ENCODE measurements around the gene TUBA1C. TPM values are rescaled to one million over a fixed set of nuclear protein-coding genes. Genes with fewer than 3 reads are reported as not detected.

TUBA1C gene
- total RNA-seq, 2 donors from 2014 or later, result 81.9 to 85.6 TPM

DNA sequence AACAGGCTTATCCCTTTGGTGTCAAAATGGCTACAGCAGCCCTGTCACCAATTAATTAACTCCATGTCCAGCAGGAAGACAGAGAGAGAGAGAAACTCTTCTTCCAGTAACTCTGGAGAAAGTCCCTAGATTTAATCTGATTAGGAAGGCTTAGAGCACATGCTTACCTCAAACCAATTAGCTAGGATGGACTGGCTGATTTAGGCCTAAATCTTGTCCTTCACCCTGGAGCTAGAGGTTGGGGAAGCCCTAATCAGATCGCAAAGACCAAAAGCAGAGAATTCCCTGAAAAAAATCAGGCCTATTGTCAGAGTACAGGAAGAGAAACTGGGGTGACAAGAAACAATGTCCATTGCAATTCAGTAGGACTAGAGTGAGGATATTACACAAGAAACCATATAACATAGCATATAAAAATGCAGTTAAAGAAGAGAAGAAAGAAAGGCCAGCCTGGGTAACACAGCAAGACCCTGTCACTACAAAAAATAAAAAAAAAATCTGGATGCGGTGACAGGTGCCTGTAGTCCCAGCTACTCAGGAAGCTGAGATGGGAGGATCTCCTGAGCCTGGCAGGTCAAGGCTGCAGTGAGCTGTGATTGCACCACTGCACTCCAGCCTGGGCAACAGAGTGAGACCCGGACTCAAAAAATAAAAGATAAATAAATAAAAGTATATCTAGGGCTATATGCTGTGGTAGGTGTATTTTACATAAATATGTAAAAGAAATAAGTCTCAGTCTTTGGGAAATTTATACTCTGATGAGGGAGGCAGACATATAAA is 41.1 kb upstream of the TUBA1C start:
- H3K36me3 ChIP-seq, result no peaks in the 10 kb centered on the region
- intact Hi-C loops (cut with DNase I), result no loop called here
- H3K27ac ChIP-seq, result no peak overlapping the region
- DNase-seq (ENCODE audit: low spot score), result no peak
- H3K27me3 ChIP-seq (replicated peaks; ENCODE audit: insufficient read depth), result no peaks in the 10 kb centered on the region
- no peak overlapping the region for H3K4me3 ChIP-seq
- no peaks in the 10 kb centered on the region for H3K9me3 ChIP-seq
- no peak for TF ChIP-seq POLR2AphosphoS5 (IDR thresholded peaks at IDR 0.05)
- TF ChIP-seq POLR2A (IDR thresholded peaks at IDR 0.05), result no peak
- no peak for TF ChIP-seq CTCF (IDR thresholded peaks at IDR 0.05)
- H3K4me1 ChIP-seq (replicated peaks), result no peaks in the 10 kb centered on the region
- WGBS, result 80% methylated on average over 3 of the region's 3 CpGs

- 59% methylated on average over 7 of the region's 7 CpGs for WGBS
- H3K27me3 ChIP-seq (replicated peaks; ENCODE audit: insufficient read depth), result no peaks in the 10 kb centered on the region
- no peak overlapping the region for H3K4me3 ChIP-seq
- no peaks in the 10 kb centered on the region for H3K4me1 ChIP-seq (replicated peaks)
- intact Hi-C loops (cut with DNase I), result no loop called here
- H3K9me3 ChIP-seq, result no peaks in the 10 kb centered on the region
- no peak for TF ChIP-seq POLR2A (IDR thresholded peaks at IDR 0.05)
- TF ChIP-seq CTCF (IDR thresholded peaks at IDR 0.05), result no peak
- TF ChIP-seq POLR2AphosphoS5 (IDR thresholded peaks at IDR 0.05), result no peak
- no peak overlapping the region for H3K27ac ChIP-seq
- H3K36me3 ChIP-seq, result no peaks in the 10 kb centered on the region
- DNase-seq (ENCODE audit: low spot score), result no peak
Observed at GRCh38 chr12:49225576-49226166, 39.2 kb upstream of the TUBA1C start.

GRCh38 chr12:49227713-49228112 is 37.2 kb upstream of the TUBA1C start:
- WGBS, result 89% methylated on average over 3 of the region's 3 CpGs
- TF ChIP-seq POLR2AphosphoS5 (IDR thresholded peaks at IDR 0.05), result no peak
- no peak for TF ChIP-seq POLR2A (IDR thresholded peaks at IDR 0.05)
- TF ChIP-seq CTCF (IDR thresholded peaks at IDR 0.05), result no peak

DNA sequence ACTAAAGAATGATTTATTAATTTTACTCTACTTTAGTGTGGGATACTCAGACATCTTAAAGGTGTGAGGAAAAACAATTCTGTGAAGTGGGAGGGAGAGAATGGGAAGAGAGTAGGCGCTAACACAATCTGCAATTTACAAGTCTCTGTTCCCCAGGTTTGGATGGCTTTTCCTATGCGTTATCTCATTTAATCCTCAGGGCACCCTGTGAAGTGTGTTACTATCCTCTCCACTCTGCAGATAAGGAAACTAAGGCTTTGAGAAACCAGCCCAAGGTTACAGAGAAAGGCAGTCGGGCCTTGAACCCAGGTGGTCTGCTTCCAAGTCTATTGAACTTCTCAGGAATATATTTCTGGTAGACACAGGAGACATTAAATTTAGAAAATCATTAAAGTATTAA is 36.2 kb upstream of the TUBA1C start:
- Histone ChIP-seq H3K27ac (no peak overlapping the region), H3K9me3 (no peaks in the 10 kb centered on the region), H3K36me3 (no peaks in the 10 kb centered on the region), H3K27me3 (replicated peaks; ENCODE audit: insufficient read depth) (no peaks in the 10 kb centered on the region), H3K4me1 (replicated peaks) (no peaks in the 10 kb centered on the region), H3K4me3 (no peak overlapping the region)
- intact Hi-C loops (cut with DNase I), result no loop called here
- WGBS, result 89% methylated on average over 3 of the region's 3 CpGs
- no peak for DNase-seq (ENCODE audit: low spot score)
- no peak for TF ChIP-seq POLR2AphosphoS5 (IDR thresholded peaks at IDR 0.05)
- no peak for TF ChIP-seq POLR2A (IDR thresholded peaks at IDR 0.05)
- TF ChIP-seq CTCF (IDR thresholded peaks at IDR 0.05), result no peak

More at GRCh38 chr12:49227713-49228112, 37.2 kb upstream of the TUBA1C start:
- intact Hi-C loops (cut with DNase I), result no loop called here
- DNase-seq (ENCODE audit: low spot score), result no peak
- no peak overlapping the region for H3K4me3 ChIP-seq
- H3K27me3 ChIP-seq (replicated peaks; ENCODE audit: insufficient read depth), result no peaks in the 10 kb centered on the region
- H3K9me3 ChIP-seq, result no peaks in the 10 kb centered on the region
- no peaks in the 10 kb centered on the region for H3K4me1 ChIP-seq (replicated peaks)
- no peaks in the 10 kb centered on the region for H3K36me3 ChIP-seq
- H3K27ac ChIP-seq, result no peak overlapping the region
